ENCODE results near the gene TMEM116. TPM values are rescaled to one million over a fixed set of nuclear protein-coding genes. Genes with fewer than 3 reads are reported as not detected.
"Not testable (repeated sequence)": the region's sequence is repeated elsewhere in the genome, so short reads cannot be mapped to it uniquely, and the experiment has no call there.

The TMEM116 gene
- 10 to 100 TPM; 17.8 to 19.7 TPM for total RNA-seq

DNA sequence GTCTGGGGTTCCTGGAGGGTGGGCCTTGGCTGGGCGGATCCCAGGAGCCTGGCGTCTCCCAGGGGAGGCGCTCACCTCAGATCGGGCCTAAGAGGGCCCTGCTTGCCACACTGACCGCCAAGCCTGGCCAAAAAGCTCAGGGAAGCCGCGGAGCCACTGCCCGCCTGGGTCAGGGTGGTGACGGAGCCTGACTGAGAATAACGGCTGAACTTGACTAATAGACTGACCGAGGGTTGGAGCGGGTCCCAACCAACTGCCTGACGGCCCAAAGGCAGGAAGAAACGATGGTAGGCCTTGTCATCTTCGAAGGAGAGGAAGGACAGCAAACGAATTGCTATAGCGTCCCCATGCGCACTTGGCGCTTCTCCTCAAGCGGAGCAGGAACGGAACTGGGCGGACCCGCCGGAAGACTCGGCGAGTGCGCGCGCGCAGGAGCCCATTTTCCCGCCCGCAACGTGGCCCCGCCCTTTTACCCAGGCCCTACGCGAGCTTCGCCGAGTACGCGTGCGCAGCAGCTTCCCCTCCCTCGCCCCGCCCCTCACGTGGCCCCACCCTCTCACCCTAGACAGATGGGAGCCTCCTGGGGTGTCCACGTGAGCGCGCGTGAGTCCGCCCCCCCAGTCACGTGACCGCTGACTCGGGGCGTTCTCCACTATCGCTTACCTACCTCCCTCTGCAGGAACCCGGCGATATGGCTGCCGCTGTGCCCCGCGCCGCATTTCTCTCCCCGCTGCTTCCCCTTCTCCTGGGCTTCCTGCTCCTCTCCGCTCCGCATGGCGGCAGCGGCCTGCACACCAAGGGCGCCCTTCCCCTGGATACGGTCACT lies at the start of gene TMEM116, which contains the start of gene ERP29:
TMEM116 (minus strand) TSS at position 391 of the 826 bp plus-strand sequence. CDS start 7,895 bp downstream, outside the sequence.
ERP29 (plus strand) TSS at position 652 of the 826 bp plus-strand sequence; CDS start at position 692, 40 bp downstream.
- H3K4me3 Mint-ChIP-seq = peak within 1 kb of the TSS; percentile 93
- CTCF ChIA-PET = interaction anchor here (1.0 to 4.2 kb wide), 25 partner anchors 9 to 398 kb away, joined by 3 to 62 read pairs (median 7); partner anchors contain the start of genes MAPKAPK5, NAA25 and TRAFD1
- peak; percentile 100 for DNase-seq
- H3K4me1 Mint-ChIP-seq = peaks cover 53% of the 10 kb centered on the region
- peaks cover 59% of the 10 kb centered on the region for H3K36me3 Mint-ChIP-seq (ENCODE audit: low read depth)
- H3K27me3 Mint-ChIP-seq = no peaks in the 10 kb centered on the region
- peak within 1 kb of the TSS; percentile 95 for H3K27ac Mint-ChIP-seq
- POLR2A ChIA-PET = interaction anchor here (0.6 to 6.7 kb wide), 34 partner anchors 10 to 405 kb away, joined by 3 to 326 read pairs (median 5); partner anchors contain the start of genes ACAD10, BRAP, MAPKAPK5 and NAA25
- H3K9me3 Mint-ChIP-seq = no peaks in the 10 kb centered on the region

DNA sequence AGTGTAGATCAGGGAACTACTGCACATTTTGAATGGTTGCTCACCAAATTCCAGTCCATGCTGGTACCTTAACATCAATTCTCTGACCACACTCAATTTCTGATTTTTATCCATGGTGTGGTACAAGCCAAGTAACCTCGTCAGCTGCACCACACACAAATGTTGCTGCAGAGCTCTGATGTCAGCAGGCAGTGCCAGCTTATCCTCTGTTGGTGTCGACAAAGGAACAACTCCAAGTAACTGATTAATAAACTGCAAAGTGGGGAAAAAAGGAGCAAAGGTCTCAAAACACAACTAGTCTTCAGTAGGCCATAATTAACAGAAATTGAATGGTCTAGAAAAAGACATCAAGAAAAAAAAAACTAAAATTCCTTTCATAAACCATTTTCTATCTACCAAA lies 48.2 kb upstream of the TMEM116 start:
- ChIA-PET POLR2A (interaction anchor here (0.6 to 1.0 kb wide), 4 partner anchors 8 to 48 kb away, joined by 3 to 4 read pairs (median 3); no protein-coding TSS in a partner anchor), CTCF (interaction anchor here (0.5 kb wide), 1 partner anchor 70 kb away, joined by 4 read pairs; no protein-coding TSS in a partner anchor)
- DNase-seq = no peak
- no peaks in the 10 kb centered on the region for H3K9me3 Mint-ChIP-seq
- H3K36me3 Mint-ChIP-seq (ENCODE audit: low read depth) = peaks cover 50% of the 10 kb centered on the region
- H3K27ac Mint-ChIP-seq = no peak overlapping the region
- no peaks in the 10 kb centered on the region for H3K27me3 Mint-ChIP-seq
- H3K4me3 Mint-ChIP-seq = no peak overlapping the region
- no peaks in the 10 kb centered on the region for H3K4me1 Mint-ChIP-seq

- ChIA-PET POLR2A (interaction anchor here (0.9 kb wide), 1 partner anchor 30 kb away, joined by 4 read pairs; no protein-coding TSS in a partner anchor), CTCF (interaction anchor here (0.5 kb wide), 1 partner anchor 174 kb away, joined by 4 read pairs; no protein-coding TSS in a partner anchor)
- Mint-ChIP-seq H3K4me1 (peaks cover 12% of the 10 kb centered on the region), H3K4me3 (no peak overlapping the region), H3K27ac (no peak overlapping the region), H3K27me3 (no peaks in the 10 kb centered on the region), H3K9me3 (no peaks in the 10 kb centered on the region), H3K36me3 (ENCODE audit: low read depth) (peaks cover 60% of the 10 kb centered on the region)
- no peak for DNase-seq
These were observed 36.4 kb upstream of the TMEM116 start for GRCh38 chr12:112049351-112049750.

GRCh38 chr12:112046003-112046402 lies 33.0 kb upstream of the TMEM116 start:
- no peak overlapping the region for H3K4me3 Mint-ChIP-seq

GRCh38 chr12:112036614-112037013 lies 23.6 kb upstream of the TMEM116 start:
- not testable (repeated sequence) for H3K27me3 Mint-ChIP-seq, H3K27ac Mint-ChIP-seq, H3K4me1 Mint-ChIP-seq, H3K4me3 Mint-ChIP-seq, H3K9me3 Mint-ChIP-seq, DNase-seq
- H3K36me3 Mint-ChIP-seq (ENCODE audit: low read depth) = peaks cover 57% of the 10 kb centered on the region
- CTCF ChIA-PET = interaction anchor here (1.5 kb wide), 1 partner anchor 23 kb away, joined by 3 read pairs; the partner anchor contains the start of genes ERP29 and TMEM116
- POLR2A ChIA-PET = interaction anchor here (1.3 kb wide), 1 partner anchor 24 kb away, joined by 4 read pairs; the partner anchor contains the start of genes ERP29 and TMEM116

More at GRCh38 chr12:112046003-112046402, 33.0 kb upstream of the TMEM116 start:
- no peak for DNase-seq
- peaks cover 49% of the 10 kb centered on the region for H3K36me3 Mint-ChIP-seq (ENCODE audit: low read depth)
- no peak overlapping the region for H3K27ac Mint-ChIP-seq
- H3K27me3 Mint-ChIP-seq = no peaks in the 10 kb centered on the region
- no peaks in the 10 kb centered on the region for H3K9me3 Mint-ChIP-seq
- H3K4me1 Mint-ChIP-seq = peaks cover 2% of the 10 kb centered on the region
- ChIA-PET POLR2A (no interaction called here), CTCF (interaction anchor here (1.4 kb wide), 1 partner anchor 101 kb away, joined by 6 read pairs; no protein-coding TSS in a partner anchor)

DNA sequence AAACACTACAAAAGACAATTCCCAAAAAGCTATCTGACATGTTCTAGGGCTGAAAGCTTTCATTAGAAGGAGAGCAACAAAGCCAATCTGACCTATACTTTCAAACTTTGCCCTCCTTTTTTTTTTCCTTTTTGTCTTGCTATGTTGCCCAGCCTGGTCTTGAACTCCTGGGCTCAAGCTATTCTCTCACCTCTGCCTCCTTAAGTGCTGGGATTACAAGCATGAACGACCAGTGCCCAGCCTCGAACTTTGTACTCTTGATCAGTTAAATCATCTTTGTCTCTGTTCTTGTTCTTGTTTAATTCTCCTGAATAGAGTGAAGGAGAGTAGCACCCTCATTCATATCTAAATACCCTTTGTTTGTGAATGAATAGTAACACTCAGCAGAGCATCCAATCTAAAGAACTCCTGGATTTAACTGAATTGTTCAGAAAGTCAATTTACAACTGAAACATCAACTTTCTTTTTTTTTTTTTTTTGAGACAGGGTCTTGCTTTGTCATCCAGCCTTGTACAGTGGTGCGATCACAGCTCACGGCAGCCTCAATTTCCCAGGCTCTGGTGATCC lies 22.3 kb upstream of the TMEM116 start:
- Mint-ChIP-seq H3K27me3 (no peaks in the 10 kb centered on the region), H3K9me3 (no peaks in the 10 kb centered on the region), H3K4me3 (no peak overlapping the region), H3K36me3 (ENCODE audit: low read depth) (peaks cover 65% of the 10 kb centered on the region), H3K4me1 (peaks cover 4% of the 10 kb centered on the region), H3K27ac (no peak overlapping the region)
- ChIA-PET POLR2A (interaction anchor here (2.8 kb wide), 1 partner anchor 22 kb away, joined by 14 read pairs; the partner anchor contains the start of genes ERP29 and TMEM116), CTCF (interaction anchor here (1.5 to 1.7 kb wide), 2 partner anchors 22 to 90 kb away, joined by 3 read pairs; partner anchors contain the start of genes ERP29, TMEM116 and TRAFD1)
- no peak for DNase-seq

- no peak overlapping the region for H3K27ac Mint-ChIP-seq
- H3K36me3 Mint-ChIP-seq (ENCODE audit: low read depth) = peaks cover 57% of the 10 kb centered on the region
- no peaks in the 10 kb centered on the region for H3K9me3 Mint-ChIP-seq
- no peak overlapping the region for H3K4me3 Mint-ChIP-seq
- CTCF ChIA-PET = no interaction called here
- POLR2A ChIA-PET = interaction anchor here (1.0 kb wide), 2 partner anchors 9 to 386 kb away, joined by 4 read pairs; partner anchors contain the start of gene PTPN11
- no peak for DNase-seq
- H3K4me1 Mint-ChIP-seq = peaks cover 4% of the 10 kb centered on the region
- no peaks in the 10 kb centered on the region for H3K27me3 Mint-ChIP-seq
These were observed 19.3 kb upstream of the TMEM116 start for GRCh38 chr12:112032292-112032691.

GRCh38 chr12:112031472-112031871 lies 18.5 kb upstream of the TMEM116 start:
- CTCF ChIA-PET = no interaction called here
- DNase-seq = no peak
- peaks cover 56% of the 10 kb centered on the region for H3K36me3 Mint-ChIP-seq (ENCODE audit: low read depth)
- POLR2A ChIA-PET = interaction anchor here (1.0 to 1.5 kb wide), 3 partner anchors 11 to 387 kb away, joined by 3 to 8 read pairs (median 4); partner anchors contain the start of genes ERP29, PTPN11 and TMEM116
- no peaks in the 10 kb centered on the region for H3K9me3 Mint-ChIP-seq
- H3K27me3 Mint-ChIP-seq = no peaks in the 10 kb centered on the region
- H3K27ac Mint-ChIP-seq = no peak overlapping the region
- H3K4me1 Mint-ChIP-seq = peaks cover 6% of the 10 kb centered on the region
- no peak overlapping the region for H3K4me3 Mint-ChIP-seq

DNA sequence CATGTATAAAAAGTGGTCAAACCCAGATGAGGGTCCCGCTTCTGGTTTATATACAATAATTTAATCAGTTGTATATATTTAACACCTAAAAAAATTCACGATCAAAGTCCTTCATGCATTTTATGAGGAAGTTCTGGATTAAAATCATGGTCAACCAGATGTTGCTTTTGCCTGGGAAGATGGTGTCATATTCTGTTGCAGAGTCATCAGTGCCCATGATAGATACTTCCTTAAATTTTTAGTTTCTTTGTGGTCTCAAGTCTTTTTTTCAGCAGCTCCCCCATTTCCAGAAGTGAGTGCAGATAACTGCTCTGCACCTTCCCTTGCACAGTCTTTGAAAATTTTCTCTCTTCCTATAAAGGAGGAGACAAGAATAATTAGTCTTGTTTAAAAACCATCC lies 16.3 kb upstream of the TMEM116 start:
- H3K4me1 Mint-ChIP-seq = peaks cover 19% of the 10 kb centered on the region
- no peaks in the 10 kb centered on the region for H3K27me3 Mint-ChIP-seq
- no peaks in the 10 kb centered on the region for H3K9me3 Mint-ChIP-seq
- no peak overlapping the region for H3K27ac Mint-ChIP-seq
- H3K36me3 Mint-ChIP-seq (ENCODE audit: low read depth) = peaks cover 58% of the 10 kb centered on the region
- DNase-seq = no peak
- CTCF ChIA-PET = no interaction called here
- H3K4me3 Mint-ChIP-seq = no peak overlapping the region
- POLR2A ChIA-PET = interaction anchor here (0.6 kb wide), 1 partner anchor 8 kb away, joined by 3 read pairs; no protein-coding TSS in a partner anchor

GRCh38 chr12:112025808-112026375 lies 12.9 kb upstream of the TMEM116 start:
- POLR2A ChIA-PET = interaction anchor here (1.5 to 1.6 kb wide), 2 partner anchors 12 to 83 kb away, joined by 4 to 11 read pairs; partner anchors contain the start of genes ERP29, NAA25 and TMEM116
- DNase-seq = no peak
- H3K27ac Mint-ChIP-seq = peak overlapping the region; percentile 72
- H3K4me3 Mint-ChIP-seq = no peak overlapping the region
- H3K36me3 Mint-ChIP-seq (ENCODE audit: low read depth) = peaks cover 62% of the 10 kb centered on the region
- H3K27me3 Mint-ChIP-seq = no peaks in the 10 kb centered on the region
- peaks cover 20% of the 10 kb centered on the region for H3K4me1 Mint-ChIP-seq
- H3K9me3 Mint-ChIP-seq = no peaks in the 10 kb centered on the region
- CTCF ChIA-PET = interaction anchor here (1.3 kb wide), 1 partner anchor 11 kb away, joined by 3 read pairs; no protein-coding TSS in a partner anchor

DNA sequence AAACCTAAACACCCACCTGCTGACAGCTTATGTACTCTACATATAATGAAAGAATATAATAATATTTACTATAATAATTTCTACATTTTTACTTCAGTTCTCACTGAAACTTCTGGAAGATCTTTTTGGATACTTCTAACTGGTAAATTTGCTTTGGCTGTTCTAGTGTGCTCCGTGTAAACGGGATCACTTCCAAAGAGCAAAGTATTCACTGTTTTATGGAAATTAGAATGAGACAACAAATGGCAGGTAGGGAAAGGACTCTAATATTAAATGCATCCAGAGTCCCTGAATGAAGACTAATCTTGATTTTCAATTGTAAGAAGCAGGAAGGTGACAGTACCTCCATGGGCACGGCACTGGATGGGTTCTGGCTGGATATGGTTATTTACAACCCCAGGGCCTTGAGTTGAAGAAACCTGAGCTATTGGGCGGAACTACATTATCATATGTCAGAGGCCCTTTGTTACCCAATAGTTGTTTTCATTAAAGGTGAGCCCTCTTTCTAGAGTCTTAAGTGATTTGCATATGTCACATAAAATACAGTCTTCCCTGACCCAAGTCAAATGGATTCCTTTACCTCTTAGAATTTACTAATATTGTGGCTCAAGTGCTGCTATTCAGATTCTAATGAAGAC lies 10.9 kb upstream of the TMEM116 start:
- Mint-ChIP-seq H3K27me3 (no peaks in the 10 kb centered on the region), H3K27ac (no peak overlapping the region), H3K9me3 (no peaks in the 10 kb centered on the region), H3K4me1 (peaks cover 30% of the 10 kb centered on the region), H3K36me3 (ENCODE audit: low read depth) (peaks cover 64% of the 10 kb centered on the region), H3K4me3 (no peak overlapping the region)
- CTCF ChIA-PET = interaction anchor here (1.0 to 1.9 kb wide), 4 partner anchors 11 to 174 kb away, joined by 3 to 13 read pairs (median 3); partner anchors contain the start of genes ERP29 and TMEM116
- no peak for DNase-seq
- POLR2A ChIA-PET = interaction anchor here (1.4 to 3.6 kb wide), 2 partner anchors 11 to 182 kb away, joined by 4 to 28 read pairs; partner anchors contain the start of genes ERP29, MAPKAPK5 and TMEM116

Data from activated CD4-positive, alpha-beta memory T cell treated with anti-CD3 and anti-CD28 coated beads, Interleukin-2, amount 10 ng/mL, durations not matched to agents 7 days and 5 days (primary cell).